HEK293T (cell line): ENCODE measurements around the gene PCSK5.

ENCODE experiments used
- CTCF ChIA-PET: fragments of 350-600 bp; formaldehyde crosslinking; extraction: SDS; loops from one replicate; lab custom pipeline; 2021; ENCODE audit warnings: antibody characterized with exemption, inconsistent platforms; lab: Yijun Ruan, JAX
- POLR2A ChIA-PET: fragments of 350-600 bp; formaldehyde crosslinking; extraction: SDS; loops from one replicate; lab custom pipeline; 2020; ENCODE audit warnings: antibody characterized with exemption, inconsistent platforms; lab: Yijun Ruan, JAX
- DNase-seq: peaks from one replicate; pipeline ENCODE4 v3.0.0; 2012; ENCODE audit warnings: mixed read lengths; ENCODE audit errors: extremely low spot score
- ARNT ChIP-seq: fragments of 450-650 bp; IDR thresholded peaks from 2 replicates; pipeline ENCODE4 v1.6.1; 2017; ENCODE audit warnings: mild to moderate bottlenecking
- BHLHE40 ChIP-seq: fragments of 450-650 bp; IDR thresholded peaks from 2 replicates; pipeline ENCODE4 v1.6.1; 2016; ENCODE audit warnings: mild to moderate bottlenecking, moderate library complexity, borderline replicate concordance
- CTBP1 ChIP-seq: fragments of 450-650 bp; IDR thresholded peaks from 2 replicates; pipeline ENCODE4 v1.6.1; 2016; ENCODE audit warnings: borderline replicate concordance
- ELF4 ChIP-seq: fragments of 450-650 bp; IDR thresholded peaks from 2 replicates; pipeline ENCODE4 v1.6.1; 2017; ENCODE audit warnings: antibody characterized with exemption
- FOXA1 ChIP-seq: fragments of 450-650 bp; IDR thresholded peaks from 2 replicates; pipeline ENCODE4 v1.6.1; 2016; ENCODE audit warnings: mild to moderate bottlenecking
- FOXK2 ChIP-seq: fragments of 450-650 bp; IDR thresholded peaks from 2 replicates; pipeline ENCODE4 v1.6.1; 2016; ENCODE audit warnings: mild to moderate bottlenecking
- FOXM1 ChIP-seq: fragments of 450-650 bp; IDR thresholded peaks from 2 replicates; pipeline ENCODE4 v1.6.1; 2017; ENCODE audit warnings: mild to moderate bottlenecking, borderline replicate concordance
- HDGF ChIP-seq: fragments of 450-650 bp; IDR thresholded peaks from 2 replicates; pipeline ENCODE4 v1.6.1; 2017; ENCODE audit warnings: antibody characterized with exemption, borderline replicate concordance
- L3MBTL2 ChIP-seq: fragments of 450-650 bp; conservative IDR thresholded peaks from 2 replicates; pipeline ENCODE4 v1.6.1; 2016; ENCODE audit warnings: mild to moderate bottlenecking
- LEF1 ChIP-seq: fragments of 450-650 bp; IDR thresholded peaks from 2 replicates; pipeline ENCODE4 v1.6.1; 2017; ENCODE audit warnings: mild to moderate bottlenecking, borderline replicate concordance
- NFRKB ChIP-seq: fragments of 450-650 bp; IDR thresholded peaks from 2 replicates; pipeline ENCODE4 v1.6.1; 2016; ENCODE audit warnings: mild to moderate bottlenecking, moderate library complexity
- PKNOX1 ChIP-seq: fragments of 450-650 bp; IDR thresholded peaks from 2 replicates; pipeline ENCODE4 v1.6.1; 2016
- SP1 ChIP-seq: fragments of 450-650 bp; IDR thresholded peaks from 2 replicates; pipeline ENCODE4 v1.6.1; 2017
- SUZ12 ChIP-seq: fragments of 450-650 bp; IDR thresholded peaks from 2 replicates; pipeline ENCODE4 v1.6.1; 2016; ENCODE audit warnings: mild to moderate bottlenecking
- TARDBP ChIP-seq: fragments of 450-650 bp; IDR thresholded peaks from 2 replicates; pipeline ENCODE4 v1.6.1; 2016
- ZNF384 ChIP-seq: fragments of 450-650 bp; IDR thresholded peaks from 2 replicates; pipeline ENCODE4 v1.6.1; 2016

PCSK5 gene

GRCh38 chr9:76007935-76008334 is 117.5 kb downstream of the PCSK5 start:
- TF ChIP-seq FOXM1 = no peak
- no peak for TF ChIP-seq HDGF
- no peak for TF ChIP-seq ELF4
- no peak for TF ChIP-seq L3MBTL2
- no peak for TF ChIP-seq BHLHE40
- no peak for TF ChIP-seq LEF1
- no peak for TF ChIP-seq SP1
- no peak for TF ChIP-seq TARDBP
- no peak for TF ChIP-seq ZNF384
- TF ChIP-seq PKNOX1 = no peak
- ChIA-PET CTCF (no interaction called here), POLR2A (no interaction called here)
- DNase-seq = no peak

GRCh38 chr9:76013809-76014208 is 123.3 kb downstream of the PCSK5 start:
- CTCF ChIA-PET = no interaction called here

GRCh38 chr9:76018235-76018634 is 127.8 kb downstream of the PCSK5 start:
- ChIA-PET POLR2A (no interaction called here), CTCF (no interaction called here)
- no peak for DNase-seq
- no peak for TF ChIP-seq TARDBP
- no peak for TF ChIP-seq HDGF
- no peak for TF ChIP-seq PKNOX1
- TF ChIP-seq BHLHE40 = no peak
- no peak for TF ChIP-seq SP1
- TF ChIP-seq FOXA1 = no peak
- TF ChIP-seq NFRKB = no peak
- no peak for TF ChIP-seq L3MBTL2

More at GRCh38 chr9:76013809-76014208, 123.3 kb downstream of the PCSK5 start:
- TF ChIP-seq ELF4 (no peak), SP1 (no peak), PKNOX1 (no peak), FOXK2 (no peak), HDGF (no peak), NFRKB (no peak), LEF1 (no peak), BHLHE40 (no peak), L3MBTL2 (no peak), ARNT (no peak), SUZ12 (no peak), FOXA1 (no peak), CTBP1 (no peak), ZNF384 (no peak), FOXM1 (no peak), TARDBP (no peak)
- no peak for DNase-seq
- POLR2A ChIA-PET = no interaction called here

- POLR2A ChIA-PET = no interaction called here
- CTCF ChIA-PET = no interaction called here
- TF ChIP-seq ZNF384 (no peak), TARDBP (no peak), CTBP1 (no peak), SUZ12 (no peak), FOXK2 (no peak), L3MBTL2 (no peak), ARNT (no peak), ELF4 (no peak), SP1 (no peak), PKNOX1 (no peak), FOXM1 (no peak), FOXA1 (no peak), BHLHE40 (no peak), NFRKB (no peak), LEF1 (no peak), HDGF (no peak)
- DNase-seq = no peak
Observed at GRCh38 chr9:76018761-76019160, 128.3 kb downstream of the PCSK5 start.

GRCh38 chr9:76020652-76021051 is 130.2 kb downstream of the PCSK5 start:
- TF ChIP-seq BHLHE40 = no peak
- no peak for TF ChIP-seq ELF4
- TF ChIP-seq ARNT = no peak
- no peak for TF ChIP-seq L3MBTL2
- TF ChIP-seq HDGF = no peak
- TF ChIP-seq ZNF384 = no peak
- TF ChIP-seq FOXM1 = no peak
- no peak for TF ChIP-seq SUZ12
- no peak for TF ChIP-seq FOXK2
- no peak for TF ChIP-seq PKNOX1
- no peak for TF ChIP-seq SP1
- TF ChIP-seq FOXA1 = no peak
- TF ChIP-seq TARDBP = no peak
- TF ChIP-seq NFRKB = no peak
- DNase-seq = no peak
- POLR2A ChIA-PET = no interaction called here
- CTCF ChIA-PET = no interaction called here
